WTC11 (cell line): Measurements from ENCODE around the gene BABAM2.

Experiments used
- ATF3 ChIP-seq: sonication (generic); formaldehyde crosslinking; conservative IDR thresholded peaks from 2 replicates; pipeline ENCODE4 v1.8.1; 2022; ENCODE audit warnings: mild to moderate bottlenecking, missing genetic modification reagents
- CTCF ChIP-seq: fragments of 200-600 bp; IDR thresholded peaks from 2 replicates; pipeline ENCODE4 v1.8.0; 2022; ENCODE audit warnings: antibody characterized with exemption
- JUN ChIP-seq: sonication (generic); formaldehyde crosslinking; IDR thresholded peaks from 2 replicates; pipeline ENCODE4 v1.8.0; 2023; ENCODE audit warnings: mild to moderate bottlenecking, missing genetic modification reagents
- SMAD3 ChIP-seq: sonication (generic); formaldehyde crosslinking; IDR thresholded peaks from 2 replicates; pipeline ENCODE4 v1.8.0; 2022; ENCODE audit warnings: missing genetic modification reagents, mild to moderate bottlenecking, borderline replicate concordance
- TEAD4 ChIP-seq: sonication (generic); formaldehyde crosslinking; IDR thresholded peaks from 2 replicates; pipeline ENCODE4 v1.8.0; 2022; ENCODE audit warnings: mild to moderate bottlenecking, missing genetic modification reagents
- ZNF281 ChIP-seq: sonication (generic); formaldehyde crosslinking; IDR thresholded peaks from 2 replicates; pipeline ENCODE4 v1.8.0; 2023; ENCODE audit warnings: mild to moderate bottlenecking, missing genetic modification reagents

- TF ChIP-seq CTCF: no peak
- TF ChIP-seq ZNF281 (CRISPR knock-in tag): no peak
- TF ChIP-seq SMAD3 (CRISPR knock-in tag): no peak
- TF ChIP-seq TEAD4 (CRISPR knock-in tag): no peak
- TF ChIP-seq JUN: no peak
- no peak for TF ChIP-seq ATF3 (CRISPR knock-in tag)
These were observed 12.5 kb downstream of the BABAM2 start for GRCh38 chr2:27903018-27903417.
